ENCODE data around the gene SCN8A.
A peak's percentile ranks its signal among the peaks of the same experiment; 100 is the strongest.

SCN8A gene

DNA sequence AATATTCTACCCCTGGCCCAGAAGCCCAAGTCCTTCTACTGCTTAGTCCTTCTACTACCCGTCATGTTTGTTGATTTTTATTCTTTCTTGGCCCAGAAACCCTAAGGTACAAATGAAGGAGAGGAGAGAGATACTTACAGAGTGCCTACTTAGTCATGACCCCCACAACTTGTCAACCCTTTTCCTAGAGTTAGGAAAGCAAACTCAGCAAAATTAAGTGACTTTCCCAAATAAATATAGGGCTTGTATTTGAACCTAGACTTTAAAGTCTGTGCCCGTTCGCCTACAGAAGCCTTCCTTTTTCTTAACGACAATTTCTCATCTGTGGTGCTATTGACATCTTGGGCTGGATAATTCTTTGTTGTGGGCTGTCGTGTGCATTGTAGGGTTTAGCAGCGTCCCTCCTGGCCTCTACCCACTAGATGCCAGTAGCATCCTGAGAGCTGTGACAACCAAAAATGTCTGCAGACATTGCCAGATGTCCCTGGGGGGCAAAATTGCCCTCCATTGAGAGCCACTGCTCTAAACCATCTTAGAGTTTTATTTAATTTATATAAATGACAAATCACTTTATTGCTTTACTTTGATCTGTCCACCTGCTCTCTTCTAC is 175.1 kb downstream of the SCN8A start:
- TF ChIP-seq, protein P1, sequence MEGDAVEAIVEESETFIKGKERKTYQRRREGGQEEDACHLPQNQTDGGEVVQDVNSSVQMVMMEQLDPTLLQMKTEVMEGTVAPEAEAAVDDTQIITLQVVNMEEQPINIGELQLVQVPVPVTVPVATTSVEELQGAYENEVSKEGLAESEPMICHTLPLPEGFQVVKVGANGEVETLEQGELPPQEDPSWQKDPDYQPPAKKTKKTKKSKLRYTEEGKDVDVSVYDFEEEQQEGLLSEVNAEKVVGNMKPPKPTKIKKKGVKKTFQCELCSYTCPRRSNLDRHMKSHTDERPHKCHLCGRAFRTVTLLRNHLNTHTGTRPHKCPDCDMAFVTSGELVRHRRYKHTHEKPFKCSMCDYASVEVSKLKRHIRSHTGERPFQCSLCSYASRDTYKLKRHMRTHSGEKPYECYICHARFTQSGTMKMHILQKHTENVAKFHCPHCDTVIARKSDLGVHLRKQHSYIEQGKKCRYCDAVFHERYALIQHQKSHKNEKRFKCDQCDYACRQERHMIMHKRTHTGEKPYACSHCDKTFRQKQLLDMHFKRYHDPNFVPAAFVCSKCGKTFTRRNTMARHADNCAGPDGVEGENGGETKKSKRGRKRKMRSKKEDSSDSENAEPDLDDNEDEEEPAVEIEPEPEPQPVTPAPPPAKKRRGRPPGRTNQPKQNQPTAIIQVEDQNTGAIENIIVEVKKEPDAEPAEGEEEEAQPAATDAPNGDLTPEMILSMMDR (conservative IDR thresholded peaks at IDR 0.05; ENCODE audit: low read depth, low read length) = no peak

DNA sequence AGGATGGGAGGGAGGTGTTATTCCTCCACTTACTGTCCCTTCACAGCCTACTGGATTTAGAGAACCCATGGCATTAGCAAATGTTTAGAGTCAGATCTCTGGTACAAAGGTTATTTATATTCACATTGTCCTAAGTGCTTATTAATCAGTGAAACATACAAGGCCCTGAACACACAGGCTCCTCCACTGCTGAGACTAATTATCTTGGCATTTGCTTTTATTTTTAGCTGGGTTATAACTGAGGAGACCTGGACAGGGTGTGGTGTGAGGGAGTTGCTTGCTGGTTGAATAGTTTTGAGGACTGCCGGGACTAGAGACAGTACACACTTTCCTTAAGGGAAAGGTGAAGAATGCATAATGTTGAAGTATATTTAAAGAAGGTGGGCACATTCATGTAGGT is 180.0 kb downstream of the SCN8A start:
- TF ChIP-seq, protein P1 (conservative IDR thresholded peaks at IDR 0.05; ENCODE audit: low read depth, low read length) = no peak
- no peak overlapping the region for H3K4me3 ChIP-seq (ENCODE audit: low read depth, low read length)
- DNase-seq (ENCODE audit: low read depth) = no peak

More for the DNA sequence above, 175.1 kb downstream of the SCN8A start:
- no peak for DNase-seq (ENCODE audit: low read depth)
- H3K4me3 ChIP-seq (ENCODE audit: low read depth, low read length) = no peak overlapping the region

DNA sequence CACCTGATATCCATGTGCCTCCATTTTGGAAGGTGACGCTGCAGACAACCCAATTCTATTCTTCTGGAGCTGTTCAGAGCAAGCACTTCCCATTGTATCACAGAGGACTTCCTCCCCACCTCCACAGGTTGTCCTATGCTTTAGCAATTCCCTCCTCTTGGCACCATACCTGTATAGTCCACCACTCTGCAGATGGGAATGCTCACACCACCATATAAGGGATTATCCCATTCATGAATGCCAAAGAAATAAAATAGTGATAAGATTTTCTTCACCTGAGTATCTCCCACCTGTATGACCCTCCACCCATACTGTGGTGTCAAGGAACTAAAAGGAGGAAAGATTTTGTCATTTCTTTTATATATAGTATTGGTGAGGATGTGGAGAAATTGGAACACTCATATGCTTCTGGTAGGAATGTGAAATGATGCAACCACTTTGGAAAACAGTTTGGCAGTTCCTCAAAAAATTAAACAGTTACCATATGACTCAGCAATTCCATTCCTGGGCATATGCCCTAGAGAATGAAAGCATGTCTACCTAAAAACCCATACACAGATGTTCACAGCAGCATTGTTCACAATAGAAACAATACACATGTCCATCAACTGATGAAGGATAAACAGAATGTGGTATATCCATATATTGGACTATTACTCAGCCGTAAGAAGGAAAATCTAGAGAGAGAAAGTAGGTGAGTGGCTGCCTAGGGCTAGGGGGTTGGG is 182.3 kb downstream of the SCN8A start:
- TF ChIP-seq, protein P1 (conservative IDR thresholded peaks at IDR 0.05; ENCODE audit: low read depth, low read length) = no peak
- peak; percentile 39 for DNase-seq (ENCODE audit: low read depth)
- H3K4me3 ChIP-seq (ENCODE audit: low read depth, low read length) = no peak overlapping the region

DNA sequence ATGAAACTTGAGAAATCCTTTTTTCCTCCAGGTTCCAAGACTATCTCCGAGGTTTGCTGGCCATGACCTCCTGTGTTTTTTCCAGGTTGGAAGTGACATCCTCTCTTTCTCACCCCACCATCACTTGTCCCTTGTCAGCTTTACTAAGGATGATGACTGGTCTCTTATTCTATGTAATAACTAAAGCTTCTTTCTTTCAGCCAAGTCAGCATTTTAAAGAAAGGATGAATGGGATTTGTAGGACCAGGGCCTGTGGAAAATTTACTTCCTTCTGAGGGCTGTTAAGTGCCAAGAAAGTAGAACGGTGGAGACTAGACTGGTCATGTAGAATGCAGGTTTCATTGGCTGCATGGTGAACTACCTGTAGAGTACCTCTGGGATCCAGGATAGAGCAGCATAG is 183.9 kb downstream of the SCN8A start:
- no peak for DNase-seq (ENCODE audit: low read depth)
- no peak overlapping the region for H3K4me3 ChIP-seq (ENCODE audit: low read depth, low read length)
- TF ChIP-seq, protein P1 (conservative IDR thresholded peaks at IDR 0.05; ENCODE audit: low read depth, low read length) = no peak

DNA sequence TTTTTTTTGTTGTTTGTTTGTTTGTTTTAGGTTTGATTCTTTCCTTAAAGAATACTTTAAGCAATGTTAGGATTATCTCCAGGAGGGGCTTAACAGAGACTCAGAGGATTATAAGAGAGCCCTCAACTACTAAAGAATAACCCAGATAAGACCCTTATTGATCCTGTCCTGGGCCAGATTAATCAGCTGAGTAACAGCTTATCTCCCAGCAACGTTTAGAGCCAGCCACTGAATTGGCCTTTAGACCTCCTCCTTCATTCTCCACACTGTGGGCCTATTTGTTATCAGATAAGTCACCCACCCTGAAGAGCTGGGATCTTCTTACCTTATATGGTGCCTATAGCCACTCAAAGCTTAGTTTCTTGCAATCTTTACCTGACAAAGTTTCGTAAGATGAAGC is 186.4 kb downstream of the SCN8A start:
- H3K4me3 ChIP-seq (ENCODE audit: low read depth, low read length) = no peak overlapping the region
- no peak for DNase-seq (ENCODE audit: low read depth)
- TF ChIP-seq, protein P1 (conservative IDR thresholded peaks at IDR 0.05; ENCODE audit: low read depth, low read length) = no peak

DNA sequence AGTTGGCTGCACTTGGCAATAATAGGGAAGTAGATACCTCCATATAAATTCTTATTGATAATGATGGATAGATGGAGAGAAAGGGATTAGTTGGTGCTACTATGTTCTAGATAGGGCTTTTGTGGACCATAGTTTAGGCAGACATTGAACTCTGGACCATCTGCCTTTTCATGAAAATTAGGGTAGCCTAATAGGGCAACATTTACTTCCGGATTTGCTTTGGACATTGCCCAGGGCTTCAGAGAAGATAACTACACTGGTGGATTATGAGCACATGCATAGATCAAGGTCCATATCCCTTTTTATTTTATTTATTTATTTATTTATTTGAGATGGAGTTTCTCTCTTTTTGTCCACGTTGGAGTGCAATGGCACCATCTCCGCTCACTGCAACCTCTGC is 186.9 kb downstream of the SCN8A start:
- no peak overlapping the region for H3K4me3 ChIP-seq (ENCODE audit: low read depth, low read length)
- TF ChIP-seq, protein P1 (conservative IDR thresholded peaks at IDR 0.05; ENCODE audit: low read depth, low read length) = no peak
- DNase-seq (ENCODE audit: low read depth) = no peak

DNA sequence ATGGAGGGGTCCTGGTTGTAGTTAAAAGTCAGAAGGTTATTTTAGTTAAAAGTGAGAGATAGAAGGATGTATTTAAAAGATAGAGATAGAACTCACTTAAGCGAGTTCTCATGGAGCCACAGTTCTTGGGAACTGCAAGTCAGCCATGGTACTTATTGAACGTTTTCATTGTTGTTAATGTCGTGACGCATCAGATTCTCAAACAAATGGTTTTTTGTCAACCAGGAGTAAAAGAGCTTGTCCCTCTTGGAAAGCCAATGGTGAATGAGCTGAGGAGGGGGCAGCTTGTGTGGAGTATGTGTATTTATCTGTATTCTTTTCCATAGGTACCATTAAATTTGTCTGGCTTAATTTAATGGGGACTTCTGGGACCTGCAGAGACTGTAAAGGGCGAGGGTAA is 188.8 kb downstream of the SCN8A start:
- TF ChIP-seq, protein P1 (conservative IDR thresholded peaks at IDR 0.05; ENCODE audit: low read depth, low read length) = no peak
- no peak for DNase-seq (ENCODE audit: low read depth)
- H3K4me3 ChIP-seq (ENCODE audit: low read depth, low read length) = no peak overlapping the region

Measured in choroid plexus epithelial cell (primary cell).